Upper lobe of left lung (tissue), 4 donors: ENCODE data around the gene DCLRE1C.
"Not testable (repeated sequence)": the region's sequence is repeated elsewhere in the genome, so short reads cannot be mapped to it uniquely, and the experiment has no call there.

Experiments used
- EP300 ChIP-seq, 4 donors: sonication (generic); formaldehyde crosslinking; IDR thresholded peaks; one replicate each; pipeline ENCODE4 v1.5.1; 2017; ENCODE audit warnings: antibody characterized with exemption in 4 of 4, control low read depth in 2 of 4
- POLR2A ChIP-seq, 4 donors: fragments of 450-650 bp; IDR thresholded peaks; one replicate each; pipeline ENCODE4 v1.5.1; 2016 to 2017; ENCODE audit warnings: antibody characterized with exemption in 4 of 4, mild to moderate bottlenecking in 2 of 4
- TF ChIP-seq, protein P1 (sequence below), 6 experiments: fragments of 450-650 bp in 4 of 6; fragments of 200-600 bp in 2 of 6; sonication (generic) in 2 of 6; IDR thresholded peaks; one replicate each; pipeline ENCODE4 v1.5.1; 2016 to 2019; ENCODE audit warnings: antibody characterized with exemption in 6 of 6

DNA sequence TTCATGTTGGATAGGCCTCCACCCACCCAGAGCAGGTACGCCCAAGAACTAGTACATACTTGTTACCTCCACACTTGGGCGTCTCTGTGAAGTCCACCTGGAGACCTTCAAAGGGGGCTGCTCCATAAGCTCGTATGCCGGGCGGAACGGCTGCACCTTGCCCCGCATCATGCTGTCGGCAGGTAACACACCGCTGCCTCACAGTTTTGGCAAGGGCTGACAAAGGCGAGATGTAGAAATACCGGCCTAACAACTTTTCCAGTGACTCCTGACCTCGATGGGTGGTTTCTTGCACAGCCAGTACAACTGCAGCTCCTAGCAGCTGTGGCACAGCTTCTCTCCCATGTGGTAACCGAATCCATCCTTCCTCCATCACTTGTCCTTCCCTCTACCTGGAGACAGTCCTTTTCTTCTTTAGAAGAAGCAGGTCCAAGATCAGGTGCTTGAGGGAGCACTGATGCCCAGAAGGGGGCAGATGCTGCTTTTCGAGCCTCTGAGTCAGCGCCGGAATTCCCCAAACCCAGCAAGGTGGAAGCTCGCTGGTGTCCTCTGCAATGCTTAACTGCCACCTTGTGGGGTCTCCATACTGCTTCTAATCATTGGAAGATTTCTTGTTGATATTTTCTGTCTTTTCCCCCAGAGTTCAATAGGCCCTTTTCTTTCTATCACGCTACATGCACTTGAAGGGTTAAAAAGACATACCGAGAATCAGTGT, 37.3 kb upstream of the DCLRE1C start:
- TF ChIP-seq, protein P1, sequence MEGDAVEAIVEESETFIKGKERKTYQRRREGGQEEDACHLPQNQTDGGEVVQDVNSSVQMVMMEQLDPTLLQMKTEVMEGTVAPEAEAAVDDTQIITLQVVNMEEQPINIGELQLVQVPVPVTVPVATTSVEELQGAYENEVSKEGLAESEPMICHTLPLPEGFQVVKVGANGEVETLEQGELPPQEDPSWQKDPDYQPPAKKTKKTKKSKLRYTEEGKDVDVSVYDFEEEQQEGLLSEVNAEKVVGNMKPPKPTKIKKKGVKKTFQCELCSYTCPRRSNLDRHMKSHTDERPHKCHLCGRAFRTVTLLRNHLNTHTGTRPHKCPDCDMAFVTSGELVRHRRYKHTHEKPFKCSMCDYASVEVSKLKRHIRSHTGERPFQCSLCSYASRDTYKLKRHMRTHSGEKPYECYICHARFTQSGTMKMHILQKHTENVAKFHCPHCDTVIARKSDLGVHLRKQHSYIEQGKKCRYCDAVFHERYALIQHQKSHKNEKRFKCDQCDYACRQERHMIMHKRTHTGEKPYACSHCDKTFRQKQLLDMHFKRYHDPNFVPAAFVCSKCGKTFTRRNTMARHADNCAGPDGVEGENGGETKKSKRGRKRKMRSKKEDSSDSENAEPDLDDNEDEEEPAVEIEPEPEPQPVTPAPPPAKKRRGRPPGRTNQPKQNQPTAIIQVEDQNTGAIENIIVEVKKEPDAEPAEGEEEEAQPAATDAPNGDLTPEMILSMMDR (IDR thresholded peaks at IDR 0.05), result not testable (repeated sequence)
- TF ChIP-seq EP300, POLR2A (IDR thresholded peaks at IDR 0.05): not testable (repeated sequence)
